Measurements from ENCODE around the gene ATP5F1D. TPM values are rescaled to one million over a fixed set of nuclear protein-coding genes. Genes with fewer than 3 reads are reported as not detected.
A peak's percentile ranks its signal among the peaks of the same experiment; 100 is the strongest.

Gene ATP5F1D
- total RNA-seq, 8 experiments from 2014 or later: 72.1 to 359 (median 83.5) TPM

DNA sequence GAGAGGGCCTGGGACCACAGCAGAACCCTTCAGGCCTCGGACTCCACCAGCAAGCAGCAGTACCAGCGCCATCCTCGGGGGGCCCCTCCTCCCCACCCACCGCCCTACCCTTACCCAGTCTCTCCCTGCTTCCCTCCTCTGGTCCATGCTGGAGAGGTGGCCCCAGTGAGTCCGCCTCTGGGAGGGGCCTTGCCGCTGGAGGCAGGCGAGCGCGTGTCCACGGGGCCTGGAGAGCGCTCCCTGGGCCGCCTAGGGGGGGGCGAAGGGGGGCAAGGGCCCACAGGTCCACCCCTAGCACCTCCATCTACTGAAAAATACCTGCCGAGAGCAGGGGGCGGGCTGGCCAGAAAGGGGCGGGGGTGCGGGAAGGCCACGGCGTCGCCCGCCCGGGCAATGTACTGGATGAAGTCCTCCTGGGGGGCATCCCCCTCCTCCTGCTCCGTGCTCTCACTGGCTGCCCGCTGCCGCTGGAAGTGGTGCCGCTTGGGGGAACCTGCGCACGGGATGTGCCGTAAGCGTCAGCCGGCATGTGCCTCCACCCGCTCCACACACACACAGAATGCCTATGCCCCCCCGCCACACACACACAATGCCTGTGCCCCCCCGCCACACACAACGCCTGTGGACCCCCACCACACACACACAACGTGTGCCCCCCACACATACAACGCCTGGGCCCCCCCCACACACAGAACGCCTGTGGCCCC is 10.6 kb upstream of the ATP5F1D start:
- WGBS, 10 experiments: 100% methylated on average over 1 of the region's 38 CpGs; no CpG with 5 or more reads in 9 of the 10 experiments

GRCh38 chr19:1231729-1232637 is 9.6 kb upstream of the ATP5F1D start:
- ATAC-seq (replicated peaks in 6 of 8): peak in 5 of 8 experiments; percentile 1 to 5 (median 3)
- Histone ChIP-seq H3K4me3 (no peak overlapping the region), H3K27ac (peak overlapping the region in 1 of 2 donors; percentile 1), H3K4me1 (replicated peaks in 1 of 2) (peaks cover 17 to 36% of the 10 kb centered on the region in 2 donors)
- in situ Hi-C loops (cut with MboI; ENCODE audit: low pct_unique_long_range_greater_than_20kb in 2 of 9, low sequenced_read_pairs in 9 of 9, unreplicated experiment in 9 of 9): no loop called here
- 80 to 100% methylated on average over 2 of the region's 15 CpGs; no CpG with 5 or more reads in 8 of the 10 experiments for WGBS, 10 experiments

More for the DNA sequence above, 10.6 kb upstream of the ATP5F1D start:
- peak in 6 of 8 experiments; percentile 4 to 71 (median 52) for ATAC-seq (replicated peaks in 6 of 8)
- no peak overlapping the region for H3K4me3 ChIP-seq
- H3K4me1 ChIP-seq (replicated peaks in 1 of 2): peaks cover 12 to 33% of the 10 kb centered on the region in 2 donors
- peak overlapping the region in 1 of 2 donors; percentile 61 for H3K27ac ChIP-seq
- in situ Hi-C loops (cut with MboI; ENCODE audit: low pct_unique_long_range_greater_than_20kb in 2 of 9, low sequenced_read_pairs in 9 of 9, unreplicated experiment in 9 of 9): no loop called here

GRCh38 chr19:1232652-1233072 is 8.9 kb upstream of the ATP5F1D start:
- H3K4me3 ChIP-seq: no peak overlapping the region
- H3K27ac ChIP-seq: peak overlapping the region in 1 of 2 donors; percentile 1
- peaks cover 17 to 36% of the 10 kb centered on the region in 2 donors for H3K4me1 ChIP-seq (replicated peaks in 1 of 2)
- WGBS, 10 experiments: 67 to 88% methylated on average over 5 to 6 of the region's 15 CpGs; no CpG with 5 or more reads in 8 of the 10 experiments
- in situ Hi-C loops (cut with MboI; ENCODE audit: low pct_unique_long_range_greater_than_20kb in 2 of 9, low sequenced_read_pairs in 9 of 9, unreplicated experiment in 9 of 9): no loop called here
- peak in 1 of 8 experiments; percentile 2 for ATAC-seq (replicated peaks in 6 of 8)

GRCh38 chr19:1233115-1233667 is 8.4 kb upstream of the ATP5F1D start:
- H3K4me3 ChIP-seq: no peak overlapping the region
- in situ Hi-C loops (cut with MboI; ENCODE audit: low pct_unique_long_range_greater_than_20kb in 2 of 9, low sequenced_read_pairs in 9 of 9, unreplicated experiment in 9 of 9): no loop called here
- no peak overlapping the region for H3K27ac ChIP-seq
- no CpG with 5 or more reads among the region's 24 CpGs for WGBS, 10 experiments
- no peak for ATAC-seq (replicated peaks in 6 of 8)
- H3K4me1 ChIP-seq (replicated peaks in 1 of 2): peaks cover 20 to 38% of the 10 kb centered on the region in 2 donors

- WGBS, 10 experiments: 87 to 100% methylated on average over 3 to 9 of the region's 45 CpGs; no CpG with 5 or more reads in 8 of the 10 experiments
- ATAC-seq (replicated peaks in 6 of 8): no peak
- Histone ChIP-seq H3K4me3 (no peak overlapping the region), H3K4me1 (replicated peaks in 1 of 2) (peaks cover 27 to 47% of the 10 kb centered on the region in 2 donors), H3K27ac (no peak overlapping the region)
- in situ Hi-C loops (cut with MboI; ENCODE audit: low pct_unique_long_range_greater_than_20kb in 2 of 9, low sequenced_read_pairs in 9 of 9, unreplicated experiment in 9 of 9): no loop called here
These were observed 7.2 kb upstream of the ATP5F1D start for GRCh38 chr19:1234051-1234954.

DNA sequence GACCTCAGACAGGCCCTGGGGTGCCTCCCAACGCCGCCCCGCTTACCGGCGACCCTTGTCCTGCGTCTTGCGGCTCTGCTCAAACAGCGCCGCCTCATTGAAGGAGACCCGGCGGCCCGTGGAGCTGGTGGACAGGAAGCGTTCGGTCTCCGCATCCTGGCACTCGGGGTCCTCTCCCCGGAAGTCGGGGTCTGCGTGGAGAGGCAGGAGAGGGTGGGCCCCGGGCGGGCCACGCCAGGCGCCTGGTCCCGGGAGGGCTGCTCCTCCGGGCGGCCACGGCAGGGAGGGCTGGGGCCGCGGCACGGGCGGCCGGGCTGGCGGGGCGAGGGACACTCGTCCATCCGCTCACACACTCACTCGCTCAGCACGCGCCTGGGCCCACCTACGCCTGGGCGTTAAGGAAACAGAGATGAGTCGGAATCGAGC is 6.6 kb upstream of the ATP5F1D start:
- no peak for ATAC-seq (replicated peaks in 6 of 8)

DNA sequence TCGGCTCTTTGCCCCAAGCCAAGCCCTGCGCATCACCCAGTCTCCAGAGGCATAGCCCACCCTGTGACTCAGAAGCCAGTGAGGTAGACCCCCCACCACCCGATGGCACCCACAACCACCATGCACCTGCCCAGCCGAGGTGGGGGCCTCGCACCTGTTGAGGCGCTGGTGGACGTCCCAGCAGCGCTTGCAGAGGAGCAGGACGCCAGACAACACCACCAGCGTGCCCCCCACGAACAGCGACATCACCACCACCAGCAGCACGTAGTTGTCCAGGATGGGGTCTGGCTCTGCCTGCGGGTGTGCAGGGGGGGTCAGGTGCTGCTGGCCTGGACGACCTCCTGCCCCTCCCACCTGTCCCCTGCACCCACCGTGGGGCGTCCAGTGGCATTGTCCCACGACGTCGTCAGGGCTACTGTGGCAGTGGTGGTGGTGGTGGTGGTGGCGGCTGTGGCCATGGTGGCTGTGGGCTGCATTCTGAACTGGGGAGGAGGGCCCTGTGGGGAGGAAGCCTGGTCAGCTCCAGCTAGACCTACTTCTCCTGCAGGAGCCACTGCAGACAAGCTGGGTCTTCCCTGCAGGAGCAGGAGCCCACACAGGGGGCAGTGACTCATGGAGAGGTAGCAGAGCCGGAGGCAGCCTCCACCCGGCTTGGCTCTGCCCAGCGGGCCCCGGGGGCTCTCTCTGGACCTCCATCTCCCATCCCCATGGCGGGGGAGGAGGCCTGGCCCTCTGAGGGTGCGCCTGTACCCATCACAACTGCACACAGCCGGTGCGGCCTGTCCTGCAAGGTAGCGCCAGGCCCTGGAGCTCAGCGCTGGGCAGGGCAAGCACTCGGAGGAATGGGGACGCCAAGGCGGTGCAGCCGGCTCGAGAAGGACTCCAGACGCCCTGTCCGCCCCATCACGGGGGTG is 5.7 kb upstream of the ATP5F1D start:
- peaks cover 33 to 49% of the 10 kb centered on the region in 2 donors for H3K4me1 ChIP-seq (replicated peaks in 1 of 2)
- in situ Hi-C loops (cut with MboI; ENCODE audit: low pct_unique_long_range_greater_than_20kb in 2 of 9, low sequenced_read_pairs in 9 of 9, unreplicated experiment in 9 of 9): no loop called here
- peak in 5 of 8 experiments; percentile 1 to 13 (median 3) for ATAC-seq (replicated peaks in 6 of 8)
- peak overlapping the region; percentile 86 to 90 for H3K27ac ChIP-seq
- H3K4me3 ChIP-seq: peak overlapping the region; percentile 60 to 84 (median 72)
- 100% methylated on average over 3 of the region's 39 CpGs; no CpG with 5 or more reads in 9 of the 10 experiments for WGBS, 10 experiments

More for the DNA sequence above, 6.6 kb upstream of the ATP5F1D start:
- in situ Hi-C loops (cut with MboI; ENCODE audit: low pct_unique_long_range_greater_than_20kb in 2 of 9, low sequenced_read_pairs in 9 of 9, unreplicated experiment in 9 of 9): no loop called here
- WGBS, 10 experiments: 97% methylated on average over 9 of the region's 43 CpGs; no CpG with 5 or more reads in 9 of the 10 experiments
- Histone ChIP-seq H3K4me3 (no peak overlapping the region), H3K4me1 (replicated peaks in 1 of 2) (peaks cover 33 to 54% of the 10 kb centered on the region in 2 donors), H3K27ac (no peak overlapping the region)

- no CpG with 5 or more reads among the region's 42 CpGs for WGBS, 10 experiments
- peak overlapping the region; percentile 86 to 90 for H3K27ac ChIP-seq
- peak in 5 of 8 experiments; percentile 15 to 29 (median 22) for ATAC-seq (replicated peaks in 6 of 8)
- H3K4me1 ChIP-seq (replicated peaks in 1 of 2): peaks cover 33 to 48% of the 10 kb centered on the region in 2 donors
- peak overlapping the region; percentile 60 to 84 (median 72) for H3K4me3 ChIP-seq
- in situ Hi-C loops (cut with MboI; ENCODE audit: low pct_unique_long_range_greater_than_20kb in 2 of 9, low sequenced_read_pairs in 9 of 9, unreplicated experiment in 9 of 9): no loop called here
These were observed 5.0 kb upstream of the ATP5F1D start for GRCh38 chr19:1236576-1236975.

GRCh38 chr19:1237027-1237659 is 4.4 kb upstream of the ATP5F1D start:
- ATAC-seq (replicated peaks in 6 of 8): peak in 7 of 8 experiments; percentile 1 to 5 (median 3)
- 0% methylated on average over 1 of the region's 60 CpGs; no CpG with 5 or more reads in 9 of the 10 experiments for WGBS, 10 experiments
- H3K4me1 ChIP-seq (replicated peaks in 1 of 2): peaks cover 31 to 44% of the 10 kb centered on the region in 2 donors
- H3K4me3 ChIP-seq: peak overlapping the region; percentile 60 to 84 (median 72)
- H3K27ac ChIP-seq: peak overlapping the region; percentile 86 to 90
- in situ Hi-C loops (cut with MboI; ENCODE audit: low pct_unique_long_range_greater_than_20kb in 2 of 9, low sequenced_read_pairs in 9 of 9, unreplicated experiment in 9 of 9): no loop called here

DNA sequence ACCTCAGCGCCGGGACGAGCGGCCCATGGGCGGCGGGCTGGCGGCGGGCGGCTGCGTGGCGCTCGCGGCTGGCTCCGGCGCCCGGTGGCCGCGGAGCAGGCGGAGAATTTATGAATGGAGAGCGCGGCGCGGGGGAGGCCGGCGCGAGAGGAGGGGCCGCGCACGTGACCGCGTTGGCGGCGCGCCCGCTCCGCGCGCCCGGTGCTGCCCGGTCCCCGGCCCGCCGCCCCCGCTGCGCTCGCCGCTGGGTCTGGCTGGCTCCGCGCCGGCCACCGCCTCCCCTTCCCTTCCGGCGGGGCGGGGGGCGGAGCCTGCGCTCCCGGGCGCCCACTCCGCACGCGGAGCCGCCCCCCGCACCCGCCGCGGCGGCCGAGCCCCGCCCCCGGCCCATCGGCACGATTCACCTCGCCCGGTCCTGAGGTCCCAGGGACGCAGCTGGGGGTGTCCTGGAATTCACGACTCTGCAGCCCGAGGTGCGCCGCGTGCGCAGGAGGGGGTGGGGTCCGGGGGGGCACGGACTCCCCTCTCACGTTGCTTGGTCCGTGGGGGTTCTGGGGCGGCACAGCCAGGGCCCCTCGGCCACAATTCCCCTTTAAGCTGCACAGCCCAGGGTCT is 3.7 kb upstream of the ATP5F1D start, which contains the start of gene CBARP:
Gene CBARP, minus strand, starts transcription at position 252 of the 615 bp plus-strand sequence. CDS start 1,905 bp downstream, outside the sequence.
- Histone ChIP-seq H3K27ac (peak within 1 kb of the TSS; percentile 86 to 90), H3K4me3 (peak within 1 kb of the TSS; percentile 60 to 84 (median 72)), H3K4me1 (replicated peaks in 1 of 2) (peaks cover 31 to 43% of the 10 kb centered on the region in 2 donors)
- no CpG with 5 or more reads among the region's 87 CpGs for WGBS, 10 experiments
- ATAC-seq (replicated peaks in 6 of 8): peak; percentile 2 to 42 (median 20)
- in situ Hi-C loops (cut with MboI; ENCODE audit: low pct_unique_long_range_greater_than_20kb in 2 of 9, low sequenced_read_pairs in 9 of 9, unreplicated experiment in 9 of 9): no loop called here

All from motor neuron (in vitro differentiated cells).